GM12878 (cell line): ENCODE data around the gene CCNL1. TPM values are rescaled to one million over a fixed set of nuclear protein-coding genes. Genes with fewer than 3 reads are reported as not detected.

Experiments used
- DPF2 ChIP-seq: fragments of 450-650 bp; IDR thresholded peaks from 2 replicates; pipeline ENCODE4 v1.6.1; 2017; ENCODE audit warnings: mild to moderate bottlenecking
- ELK1 ChIP-seq: IDR thresholded peaks from 2 replicates; pipeline ENCODE4 v1.6.1; 2012; ENCODE audit warnings: low read depth, low read length, improper control_type of control experiment
- FOXK2 ChIP-seq: fragments of 450-650 bp; IDR thresholded peaks from 2 replicates; pipeline ENCODE4 v1.6.1; 2017; ENCODE audit warnings: mild to moderate bottlenecking, moderate library complexity
- GATAD2B ChIP-seq: fragments of 450-650 bp; conservative IDR thresholded peaks from 2 replicates; pipeline ENCODE4 v1.6.1; 2017; ENCODE audit warnings: low read depth, mild to moderate bottlenecking, moderate library complexity
- HCFC1 ChIP-seq: fragments of 150-350 bp; IDR thresholded peaks from 2 replicates; pipeline ENCODE4 v1.6.1; 2014; ENCODE audit warnings: low read length
- KDM1A ChIP-seq: fragments of 200-600 bp; sonication (generic); IDR thresholded peaks from 2 replicates; pipeline ENCODE4 v1.6.1; 2016; ENCODE audit warnings: borderline replicate concordance
- KLF5 ChIP-seq: fragments of 450-650 bp; IDR thresholded peaks from 2 replicates; pipeline ENCODE4 v1.6.1; 2014; ENCODE audit warnings: mild to moderate bottlenecking; ENCODE audit not compliant: partially characterized antibody
- LARP7 ChIP-seq: fragments of 450-650 bp; IDR thresholded peaks from 2 replicates; pipeline ENCODE4 v1.6.1; 2017; ENCODE audit warnings: mild to moderate bottlenecking
- NBN ChIP-seq: fragments of 450-650 bp; IDR thresholded peaks from 2 replicates; pipeline ENCODE4 v1.6.1; 2016
- NFIC ChIP-seq: IDR thresholded peaks from 2 replicates; pipeline ENCODE4 v1.6.1; 2012; ENCODE audit warnings: low read depth, mild to moderate bottlenecking, inconsistent platforms, low read length, moderate library complexity
- NFYA ChIP-seq: IDR thresholded peaks from 2 replicates; pipeline ENCODE4 v1.6.1; 2011; ENCODE audit warnings: low read depth, mild to moderate bottlenecking, low read length, improper control_type of control experiment, borderline replicate concordance
- NKRF ChIP-seq: fragments of 450-650 bp; conservative IDR thresholded peaks from 2 replicates; pipeline ENCODE4 v1.6.1; 2017; ENCODE audit warnings: mild to moderate bottlenecking, moderate library complexity
- NRF1 ChIP-seq: conservative IDR thresholded peaks from 2 replicates; pipeline ENCODE4 v1.6.1; 2011; ENCODE audit warnings: mild to moderate bottlenecking, low read depth, low read length, improper control_type of control experiment
- POLR2A ChIP-seq: IDR thresholded peaks from 2 replicates; pipeline ENCODE4 v1.6.1; 2011; ENCODE audit warnings: low read depth, mild to moderate bottlenecking, low read length
- RB1 ChIP-seq: fragments of 450-650 bp; formaldehyde crosslinking; IDR thresholded peaks from 2 replicates; pipeline ENCODE4 v1.6.1; 2017; ENCODE audit warnings: mild to moderate bottlenecking, borderline replicate concordance
- RCOR1 ChIP-seq: conservative IDR thresholded peaks from 2 replicates; pipeline ENCODE4 v1.6.1; 2012; ENCODE audit warnings: low read depth, low read length, improper control_type of control experiment
- RUNX3 ChIP-seq: IDR thresholded peaks from 2 replicates; pipeline ENCODE4 v1.6.1; 2012; ENCODE audit warnings: low read length, inconsistent platforms
- SMAD1 ChIP-seq: fragments of 450-650 bp; IDR thresholded peaks from 2 replicates; pipeline ENCODE4 v1.6.1; 2018; ENCODE audit warnings: mild to moderate bottlenecking, low read depth; ENCODE audit not compliant: partially characterized antibody
- SMARCA5 ChIP-seq: fragments of 450-650 bp; IDR thresholded peaks from 2 replicates; pipeline ENCODE4 v1.6.1; 2017; ENCODE audit warnings: mild to moderate bottlenecking
- SPI1 ChIP-seq: IDR thresholded peaks from 2 replicates; pipeline ENCODE4 v1.6.1; 2011; ENCODE audit warnings: low read depth, mild to moderate bottlenecking, low read length, moderate library complexity, borderline replicate concordance; ENCODE audit not compliant: insufficient read depth
- SREBF1 ChIP-seq: IDR thresholded peaks from 2 replicates; pipeline ENCODE4 v1.6.1; 2012; ENCODE audit warnings: mild to moderate bottlenecking, low read length
- STAT3 ChIP-seq: IDR thresholded peaks from 2 replicates; pipeline ENCODE4 v1.6.1; 2011; ENCODE audit warnings: low read depth, low read length, improper control_type of control experiment
- ZBTB33 ChIP-seq: fragments of 450-650 bp; IDR thresholded peaks from 2 replicates; pipeline ENCODE4 v1.6.1; 2017; ENCODE audit warnings: mild to moderate bottlenecking
- ZBTB40 ChIP-seq: fragments of 450-650 bp; IDR thresholded peaks from 2 replicates; pipeline ENCODE4 v1.6.1; 2016; ENCODE audit warnings: mild to moderate bottlenecking, moderate library complexity, borderline replicate concordance
- polyA plus RNA-seq, 11 experiments: library from polyadenylated mRNA; depleted of rRNA in 4 of 11; unstranded in 6 of 11; stranded (reverse) in 5 of 11; fragments of >200 nt; fragmentation: Nextera tagmentation in 4 of 11; fragmentation: Illumina TruSeq in 1 of 11; extraction: Ambion mirVana in 4 of 11; extraction: Trizol in 1 of 11; gene quantifications; 1 replicate in 1 of 11; 2 replicates in 10 of 11; pipeline versions ENCODE4 v1.2.1 to v1.2.3, GENCODE V29; 2011 to 2016; ENCODE audit warnings: inconsistent platforms in 2 of 11, missing spikeins in 2 of 11, low read depth in 1 of 11
- total RNA-seq, 4 experiments: library from RNA; depleted of rRNA in 3 of 4; stranded (reverse); fragments of >200 nt in 3 of 4; fragmentation: Illumina TruSeq in 1 of 4; extraction: Trizol in 1 of 4; gene quantifications; 2 replicates each; pipeline versions ENCODE4 v1.2.1 to v1.2.3, GENCODE V29; 2013 to 2021

CCNL1 gene
- total and polyA plus RNA-seq, 10 of the 15 experiments (the other 5 are each of a cell fraction or from before 2014, with no cell fraction given) = 22.2 to 174 (median 115) TPM

GRCh38 chr3:157160658-157161424 lies 894 bp upstream of the CCNL1 start (continued):
- TF ChIP-seq SREBF1 (0 out of 2 replicates have a peak, but pooled peaks have one; percentile 16), RUNX3 (peak; percentile 65), POLR2A (no peak), NFIC (no peak; the same call in none of the 2 replicates), KLF5 (no peak), ZBTB40 (no peak), SMAD1 (no peak), SPI1 (0 out of 2 replicates have a peak, but pooled peaks have one; percentile 7), NRF1 (no peak), SMARCA5 (no peak), STAT3 (no peak), RB1 (no peak), NBN (no peak), ELK1 (no peak), LARP7 (no peak), FOXK2 (no peak), NFYA (no peak), ZBTB33 (no peak), DPF2 (no peak), KDM1A (no peak), GATAD2B (no peak; the same call in 1 of the 2 replicates), NKRF (no peak), RCOR1 (no peak), HCFC1 (no peak)
